IMR-90 (cell line): ENCODE measurements around the gene TUBGCP3. TPM values are rescaled to one million over a fixed set of nuclear protein-coding genes. Genes with fewer than 3 reads are reported as not detected.

ENCODE experiments used
- ATAC-seq: fragments of 200-7000 bp; cut with Tn5 transposase; 2 replicates; pipeline ENCODE4 v1.9.1; 2020; ENCODE audit warnings: low read depth, mild to moderate bottlenecking, moderate library complexity
- BruUV-seq: library from RNA; stranded (reverse); fragments of 400-500 nt; replicated peaks from 2 replicates; lab custom pipeline; 2021; lab: Mats Ljungman, UMichigan
- CTCF ChIA-PET: fragments of 300-600 bp; formaldehyde crosslinking; extraction: SDS; loops from one replicate; lab custom pipeline; 2021; ENCODE audit warnings: antibody characterized with exemption; lab: Yijun Ruan, JAX
- POLR2A ChIA-PET: fragments of 300-600 bp; sonication (Branson Sonifier 250); formaldehyde crosslinking; loops from one replicate; lab custom pipeline; 2022; ENCODE audit warnings: antibody characterized with exemption; ENCODE audit not compliant: unreplicated experiment; lab: Charles Lee
- DNase-seq: peaks from one replicate; pipeline ENCODE4 v3.0.0; 2013
- H2AFZ ChIP-seq: replicated peaks from 2 replicates; pipeline ENCODE3; 2013; ENCODE audit warnings: low read length, mild to moderate bottlenecking; ENCODE audit not compliant: poor library complexity
- H2AK5ac ChIP-seq: 2 replicates; pipeline ENCODE4 v1.6.1; 2013; ENCODE audit warnings: low read depth, low read length, inconsistent platforms
- H2AK9ac ChIP-seq: replicated peaks from 2 replicates; pipeline ENCODE3; 2013; ENCODE audit warnings: mild to moderate bottlenecking, low read depth, low read length, moderate library complexity; ENCODE audit not compliant: poor library complexity
- H2BK120ac ChIP-seq: 2 replicates; pipeline ENCODE4 v1.6.1; 2013; ENCODE audit warnings: low read depth, low read length, inconsistent platforms
- H2BK15ac ChIP-seq: 3 replicates; pipeline ENCODE4 v1.6.1; 2013; ENCODE audit warnings: low read depth, low read length, inconsistent platforms
- H2BK20ac ChIP-seq: 2 replicates; pipeline ENCODE4 v1.6.1; 2013; ENCODE audit warnings: low read depth, mild to moderate bottlenecking, inconsistent platforms, low read length, moderate library complexity
- H2BK5ac ChIP-seq: 2 replicates; pipeline ENCODE4 v1.6.1; 2013; ENCODE audit warnings: mild to moderate bottlenecking, low read depth, low read length, inconsistent platforms; ENCODE audit not compliant: poor library complexity, severe bottlenecking
- H3K14ac ChIP-seq: replicated peaks from 2 replicates; pipeline ENCODE4 v1.6.1; 2013; ENCODE audit warnings: low read depth, low read length, inconsistent platforms
- H3K18ac ChIP-seq: 2 replicates; pipeline ENCODE4 v1.6.1; 2013; ENCODE audit warnings: low read depth, low read length, control low read depth
- H3K23ac ChIP-seq: 2 replicates; pipeline ENCODE4 v1.6.1; 2013; ENCODE audit warnings: low read depth, low read length, inconsistent platforms
- H3K27ac ChIP-seq: 2 replicates; pipeline ENCODE4 v1.5.1; 2013; ENCODE audit warnings: mild to moderate bottlenecking, control low read depth, low read length; ENCODE audit not compliant: insufficient read depth
- H3K27me3 ChIP-seq: 2 replicates; pipeline ENCODE4 v1.6.1; 2013; ENCODE audit warnings: low read length; ENCODE audit not compliant: control insufficient read depth, insufficient read depth
- H3K36me3 ChIP-seq: 2 replicates; pipeline ENCODE4 v1.6.1; 2013; ENCODE audit warnings: low read length, mixed read lengths; ENCODE audit not compliant: control insufficient read depth, insufficient read depth
- H3K4ac ChIP-seq: 2 replicates; pipeline ENCODE4 v1.6.1; 2013; ENCODE audit warnings: low read depth, low read length, inconsistent platforms
- H3K4me1 ChIP-seq: 2 replicates; pipeline ENCODE4 v1.6.1; 2013; ENCODE audit warnings: low read length, mixed read lengths; ENCODE audit not compliant: control insufficient read depth, insufficient read depth
- H3K4me2 ChIP-seq: 2 replicates; pipeline ENCODE4 v1.6.1; 2013; ENCODE audit warnings: low read depth, mild to moderate bottlenecking, control low read depth, low read length, moderate library complexity
- H3K4me3 ChIP-seq: 2 replicates; pipeline ENCODE4 v1.5.1; 2013; ENCODE audit warnings: low read depth, mild to moderate bottlenecking, control low read depth, low read length, moderate library complexity; ENCODE audit not compliant: insufficient read depth
- H3K56ac ChIP-seq: 2 replicates; pipeline ENCODE4 v1.6.1; 2013; ENCODE audit warnings: low read length, inconsistent platforms; ENCODE audit not compliant: insufficient read depth; ENCODE audit errors: extremely low read depth
- H3K79me1 ChIP-seq, 2 experiments: 2 replicates each; pipeline ENCODE4 v1.6.1; 2013; ENCODE audit warnings: low read length in 2 of 2, inconsistent platforms in 1 of 2, low read depth in 1 of 2
- H3K9ac ChIP-seq: 2 replicates; pipeline ENCODE4 v1.6.1; 2013; ENCODE audit warnings: low read depth, low read length, control low read depth
- H3K9me1 ChIP-seq: 2 replicates; pipeline ENCODE4 v1.6.1; 2013; ENCODE audit warnings: low read length, inconsistent platforms; ENCODE audit not compliant: insufficient read depth
- H3K9me3 ChIP-seq: 2 replicates; pipeline ENCODE4 v1.6.1; 2013; ENCODE audit warnings: low read length; ENCODE audit not compliant: control insufficient read depth, insufficient read depth
- H4K20me1 ChIP-seq: 2 replicates; pipeline ENCODE4 v1.6.1; 2013; ENCODE audit warnings: low read length, inconsistent platforms; ENCODE audit not compliant: insufficient read depth
- H4K5ac ChIP-seq: 2 replicates; pipeline ENCODE4 v1.6.1; 2013; ENCODE audit warnings: mild to moderate bottlenecking, low read depth, low read length, control low read depth
- H4K8ac ChIP-seq, 2 experiments: 2 replicates each; pipeline ENCODE4 v1.6.1; 2013; ENCODE audit warnings: low read depth in 2 of 2, low read length in 2 of 2, control low read depth in 1 of 2, inconsistent platforms in 1 of 2
- H4K91ac ChIP-seq: 2 replicates; pipeline ENCODE4 v1.6.1; 2013; ENCODE audit warnings: low read depth, low read length, inconsistent platforms; ENCODE audit not compliant: insufficient read depth
- BHLHE40 ChIP-seq: fragments of 150-350 bp; IDR thresholded peaks from 2 replicates; pipeline ENCODE4 v1.6.1; 2016; ENCODE audit warnings: mild to moderate bottlenecking, low read depth, low read length
- CEBPB ChIP-seq: IDR thresholded peaks from 2 replicates; pipeline ENCODE4 v1.6.1; 2012; ENCODE audit warnings: low read depth, low read length, improper control_type of control experiment
- CHD1 ChIP-seq: IDR thresholded peaks from 2 replicates; pipeline ENCODE4 v1.6.1; 2012; ENCODE audit warnings: low read depth, low read length, improper control_type of control experiment
- CTCF ChIP-seq: conservative IDR thresholded peaks from 2 replicates; pipeline ENCODE4 v1.5.1; 2012; ENCODE audit warnings: mild to moderate bottlenecking, low read depth, low read length, improper control_type of control experiment
- ELK1 ChIP-seq: fragments of 150-350 bp; IDR thresholded peaks from 2 replicates; pipeline ENCODE4 v1.6.1; 2016; ENCODE audit warnings: low read depth, mild to moderate bottlenecking, low read length, moderate library complexity, borderline replicate concordance
- MAFK ChIP-seq: IDR thresholded peaks from 2 replicates; pipeline ENCODE4 v1.6.1; 2012; ENCODE audit warnings: low read depth, low read length, improper control_type of control experiment
- MAZ ChIP-seq: IDR thresholded peaks from 2 replicates; pipeline ENCODE4 v1.6.1; 2012; ENCODE audit warnings: low read depth, mild to moderate bottlenecking, low read length, improper control_type of control experiment, moderate library complexity, borderline replicate concordance
- MXI1 ChIP-seq: IDR thresholded peaks from 2 replicates; pipeline ENCODE4 v1.6.1; 2012; ENCODE audit warnings: low read depth, mild to moderate bottlenecking, low read length, moderate library complexity, borderline replicate concordance
- NFE2L2 ChIP-seq: fragments of 150-350 bp; IDR thresholded peaks from 2 replicates; pipeline ENCODE4 v1.6.1; 2016; ENCODE audit warnings: low read depth, mild to moderate bottlenecking, low read length
- POLR2A ChIP-seq: IDR thresholded peaks from 2 replicates; pipeline ENCODE4 v1.6.1; 2012; ENCODE audit warnings: mild to moderate bottlenecking, low read depth, low read length
- RAD21 ChIP-seq: IDR thresholded peaks from 2 replicates; pipeline ENCODE4 v1.6.1; 2012; ENCODE audit warnings: low read length, improper control_type of control experiment
- RCOR1 ChIP-seq: IDR thresholded peaks from 2 replicates; pipeline ENCODE4 v1.6.1; 2012; ENCODE audit warnings: mild to moderate bottlenecking, low read length, improper control_type of control experiment; ENCODE audit not compliant: insufficient replicate concordance
- RFX5 ChIP-seq: IDR thresholded peaks from 2 replicates; pipeline ENCODE4 v1.8.0; 2012; ENCODE audit warnings: low read depth, mild to moderate bottlenecking, low read length, moderate library complexity
- USF2 ChIP-seq: fragments of 150-350 bp; IDR thresholded peaks from 2 replicates; pipeline ENCODE4 v1.6.1; 2017; ENCODE audit warnings: mild to moderate bottlenecking, antibody characterized with exemption, low read length, low read depth
- WGBS, 2 experiments: methylation state at CpG; one replicate each; pipeline versions ENCODE4 v1.1.5 to v1.1.7; 2013; ENCODE audit warnings: missing lambda C conversion rate in 2 of 2; ENCODE audit not compliant: insufficient read length in 1 of 2; ENCODE audit errors: extremely low coverage in 2 of 2; 5-methylcytosine and 5-hydroxymethylcytosine counted together
- dilution Hi-C: fragments of 300-500 bp; cut with HindIII; formaldehyde crosslinking; loops from one replicate; pipeline ENCODE4 v1.14.3; 2018; ENCODE audit warnings: low sequenced_read_pairs; ENCODE audit not compliant: unreplicated experiment
- in situ Hi-C: fragments of 300-500 bp; cut with MboI; formaldehyde crosslinking; loops from 3 replicates; pipeline ENCODE4 v1.14.3; 2019; ENCODE audit warnings: low sequenced_read_pairs, inconsistent platforms, mixed read lengths
- intact Hi-C: fragments of 100-400 bp; cut with micrococcal nuclease; formaldehyde crosslinking; loops from 2 replicates; pipeline ENCODE4 v1.10.0; 2022
- polyA plus RNA-seq, 3 experiments: library from polyadenylated mRNA; depleted of rRNA; stranded (reverse); fragments of >200 nt; gene quantifications; 2 replicates each; pipeline ENCODE4 v1.2.3, GENCODE V29; 2012; ENCODE audit warnings: low replicate concordance in 1 of 3
- total RNA-seq: library from RNA; depleted of rRNA; stranded (reverse); fragments of >200 nt; gene quantifications from 2 replicates; pipeline ENCODE4 v1.2.3, GENCODE V29; 2012

Gene TUBGCP3
- total and polyA plus RNA-seq, 2 of the 4 experiments (the other 2 are of a cell fraction), result 16.0 to 17.8 TPM

GRCh38 chr13:112623051-112623711 lies 35.2 kb upstream of the TUBGCP3 start:
- Histone ChIP-seq H2BK15ac (no peak overlapping the region), H3K27ac (no peak overlapping the region), H2AK5ac (no peak overlapping the region), H4K8ac (no peak overlapping the region), H3K27me3 (peaks cover 49% of the 10 kb centered on the region), H3K23ac (no peak overlapping the region), H3K36me3 (no peaks in the 10 kb centered on the region), H3K4me2 (no peak overlapping the region), H3K14ac (no peak overlapping the region), H3K56ac (no peak overlapping the region), H3K4me1 (no peaks in the 10 kb centered on the region), H3K4ac (no peak overlapping the region), H2BK120ac (no peak overlapping the region), H4K5ac (no peak overlapping the region), H2BK20ac (no peak overlapping the region), H3K79me1 (no peaks in the 10 kb centered on the region), H2AK9ac (no peak overlapping the region), H4K91ac (no peak overlapping the region), H3K4me3 (no peak overlapping the region), H3K9me1 (no peaks in the 10 kb centered on the region), H2AFZ (no peak overlapping the region), H4K20me1 (no peaks in the 10 kb centered on the region), H3K18ac (no peak overlapping the region), H2BK5ac (no peak overlapping the region), H3K9ac (no peak overlapping the region), H3K9me3 (no peaks in the 10 kb centered on the region)
- dilution Hi-C loops (no loop called here), in situ Hi-C loops (loop anchor here (25.0 kb wide), 1 partner anchor 536 kb away; no protein-coding TSS in a partner anchor), intact Hi-C loops (no loop called here)
- 69% methylated on average over 8 of the region's 17 CpGs; no CpG with 5 or more reads in 1 of the 2 experiments for WGBS, 2 experiments
- ChIA-PET POLR2A (no interaction called here), CTCF (interaction anchor here (0.9 kb wide), 1 partner anchor 250 kb away, joined by 3 read pairs; no protein-coding TSS in a partner anchor)
- no peak for DNase-seq
- no TSS peak for BruUV-seq
- TF ChIP-seq POLR2A (no peak), BHLHE40 (no peak), ELK1 (no peak), CHD1 (no peak), NFE2L2 (no peak), RFX5 (no peak), CTCF (no peak), RAD21 (no peak), RCOR1 (no peak), MAFK (no peak), CEBPB (no peak), MAZ (no peak), USF2 (no peak), MXI1 (no peak)
- no peak for ATAC-seq
